Spinal cord (tissue), 10 donors: ENCODE data around the gene VIPR1. TPM values are rescaled to one million over a fixed set of nuclear protein-coding genes. Genes with fewer than 3 reads are reported as not detected.

Experiments used
- DNase-seq, 6 donors: peaks; one replicate each; pipeline versions ENCODE4 v3.0.0 to v3.0.0-alpha.2; 2013 to 2015; ENCODE audit warnings: low spot score in 6 of 6, low read depth in 4 of 6
- H3K27ac ChIP-seq: one replicate; pipeline ENCODE4 v1.5.1; 2013; ENCODE audit warnings: low read depth, low read length, control low read depth
- H3K27me3 ChIP-seq: one replicate; pipeline ENCODE4 v1.6.1; 2013; ENCODE audit warnings: low read length; ENCODE audit not compliant: control insufficient read depth, insufficient read depth
- H3K36me3 ChIP-seq: one replicate; pipeline ENCODE4 v1.6.1; 2013; ENCODE audit warnings: low read length; ENCODE audit not compliant: control insufficient read depth, insufficient read depth
- H3K4me1 ChIP-seq: one replicate; pipeline ENCODE4 v1.6.1; 2013; ENCODE audit warnings: low read length; ENCODE audit not compliant: control insufficient read depth, insufficient read depth
- H3K4me3 ChIP-seq: one replicate; pipeline ENCODE4 v1.5.1; 2013; ENCODE audit warnings: low read depth, low read length, control low read depth
- H3K9me3 ChIP-seq: one replicate; pipeline ENCODE4 v1.6.1; 2013; ENCODE audit warnings: low read length; ENCODE audit not compliant: control insufficient read depth, insufficient read depth
- WGBS: methylation state at CpG from one replicate; pipeline ENCODE4 v1.1.5; 2013; ENCODE audit warnings: missing lambda C conversion rate; ENCODE audit not compliant: insufficient coverage; 5-methylcytosine and 5-hydroxymethylcytosine counted together
- polyA plus RNA-seq, 2 donors: library from polyadenylated mRNA; unstranded; fragments of 120-200 nt; gene quantifications; one replicate each; pipeline ENCODE4 v1.2.1, GENCODE V29; 2013; ENCODE audit not compliant: insufficient read length in 2 of 2
- total RNA-seq, 2 donors: library from RNA; depleted of rRNA in 1 of 2; stranded (reverse); fragments of 120-200 nt in 1 of 2; fragments of >200 nt in 1 of 2; gene quantifications; one replicate each; pipeline versions ENCODE4 v1.2.3 to v1.2.4, GENCODE V29; 2013 to 2014
- donor health status: healthy.

Gene VIPR1
- total and polyA plus RNA-seq, 4 donors = 1.4 to 2.5 (median 1.8) TPM

GRCh38 chr3:42501321-42501680 lies 1.1 kb upstream of the VIPR1 start:
- WGBS = 2% methylated on average over 27 of the region's 27 CpGs
- no peaks in the 10 kb centered on the region for H3K9me3 ChIP-seq
- peak overlapping the region; percentile 35 for H3K4me3 ChIP-seq
- peaks cover 20% of the 10 kb centered on the region for H3K4me1 ChIP-seq
- H3K27me3 ChIP-seq = peaks cover 38% of the 10 kb centered on the region
- DNase-seq = peak in 1 of 6 donors; percentile 32
- H3K36me3 ChIP-seq = no peaks in the 10 kb centered on the region
- no peak overlapping the region for H3K27ac ChIP-seq

- DNase-seq = peak in 2 of 6 donors; percentile 11 to 34
- no peaks in the 10 kb centered on the region for H3K36me3 ChIP-seq
- peaks cover 20% of the 10 kb centered on the region for H3K4me1 ChIP-seq
- peaks cover 38% of the 10 kb centered on the region for H3K27me3 ChIP-seq
- WGBS = under 1% methylated on average over 46 of the region's 46 CpGs
- H3K4me3 ChIP-seq = peak overlapping the region; percentile 35
- no peaks in the 10 kb centered on the region for H3K9me3 ChIP-seq
- H3K27ac ChIP-seq = no peak overlapping the region
Measured at GRCh38 chr3:42501681-42502428, 588 bp upstream of the VIPR1 start.

- no peak for DNase-seq
- Histone ChIP-seq H3K27ac (no peak overlapping the region), H3K4me1 (peaks cover 20% of the 10 kb centered on the region), H3K27me3 (peaks cover 37% of the 10 kb centered on the region), H3K9me3 (no peaks in the 10 kb centered on the region), H3K36me3 (no peaks in the 10 kb centered on the region), H3K4me3 (no peak overlapping the region)
- WGBS = 78% methylated on average over 2 of the region's 4 CpGs
Measured at GRCh38 chr3:42503251-42503924, 945 bp downstream of the VIPR1 start.

GRCh38 chr3:42503957-42504333 lies 1.5 kb downstream of the VIPR1 start:
- Histone ChIP-seq H3K4me3 (no peak overlapping the region), H3K36me3 (no peaks in the 10 kb centered on the region), H3K27me3 (peaks cover 35% of the 10 kb centered on the region), H3K4me1 (peaks cover 20% of the 10 kb centered on the region), H3K27ac (no peak overlapping the region), H3K9me3 (no peaks in the 10 kb centered on the region)
- no peak for DNase-seq
- WGBS = 92% methylated on average over 4 of the region's 4 CpGs

GRCh38 chr3:42504334-42505127 lies 2.1 kb downstream of the VIPR1 start:
- WGBS = 69% methylated on average over 4 of the region's 10 CpGs
- Histone ChIP-seq H3K36me3 (no peaks in the 10 kb centered on the region), H3K4me3 (no peak overlapping the region), H3K4me1 (peaks cover 20% of the 10 kb centered on the region), H3K9me3 (no peaks in the 10 kb centered on the region), H3K27ac (no peak overlapping the region), H3K27me3 (peaks cover 30% of the 10 kb centered on the region)
- DNase-seq = no peak

- Histone ChIP-seq H3K4me1 (peaks cover 20% of the 10 kb centered on the region), H3K27me3 (peaks cover 23% of the 10 kb centered on the region)
- 87% methylated on average over 6 of the region's 6 CpGs for WGBS
Measured at GRCh38 chr3:42505128-42505848, 2.8 kb downstream of the VIPR1 start.

GRCh38 chr3:42505849-42506410 lies 3.5 kb downstream of the VIPR1 start:
- DNase-seq = no peak
- no peak overlapping the region for H3K27ac ChIP-seq
- no peak overlapping the region for H3K4me3 ChIP-seq
- no peaks in the 10 kb centered on the region for H3K36me3 ChIP-seq
- no peaks in the 10 kb centered on the region for H3K9me3 ChIP-seq
- H3K4me1 ChIP-seq = peaks cover 18% of the 10 kb centered on the region
- peaks cover 18% of the 10 kb centered on the region for H3K27me3 ChIP-seq
- 76% methylated on average over 2 of the region's 4 CpGs for WGBS

More at GRCh38 chr3:42505128-42505848, 2.8 kb downstream of the VIPR1 start:
- Histone ChIP-seq H3K4me3 (no peak overlapping the region), H3K36me3 (no peaks in the 10 kb centered on the region), H3K9me3 (no peaks in the 10 kb centered on the region), H3K27ac (no peak overlapping the region)
- DNase-seq = no peak

- Histone ChIP-seq H3K27ac (no peak overlapping the region), H3K36me3 (no peaks in the 10 kb centered on the region), H3K4me3 (no peak overlapping the region), H3K9me3 (no peaks in the 10 kb centered on the region), H3K27me3 (peaks cover 5% of the 10 kb centered on the region), H3K4me1 (peaks cover 5% of the 10 kb centered on the region)
- no peak for DNase-seq
- 58% methylated on average over 5 of the region's 7 CpGs for WGBS
Measured at GRCh38 chr3:42507252-42507651, 4.8 kb downstream of the VIPR1 start.

GRCh38 chr3:42507761-42508335 lies 5.4 kb downstream of the VIPR1 start:
- peaks cover 3% of the 10 kb centered on the region for H3K27me3 ChIP-seq
- no peak overlapping the region for H3K27ac ChIP-seq
- H3K4me3 ChIP-seq = no peak overlapping the region
- H3K4me1 ChIP-seq = peaks cover 2% of the 10 kb centered on the region
- DNase-seq = no peak
- H3K9me3 ChIP-seq = no peaks in the 10 kb centered on the region
- 75% methylated on average over 6 of the region's 6 CpGs for WGBS
- no peaks in the 10 kb centered on the region for H3K36me3 ChIP-seq
